ENCODE data around the gene SPO11.

DNA sequence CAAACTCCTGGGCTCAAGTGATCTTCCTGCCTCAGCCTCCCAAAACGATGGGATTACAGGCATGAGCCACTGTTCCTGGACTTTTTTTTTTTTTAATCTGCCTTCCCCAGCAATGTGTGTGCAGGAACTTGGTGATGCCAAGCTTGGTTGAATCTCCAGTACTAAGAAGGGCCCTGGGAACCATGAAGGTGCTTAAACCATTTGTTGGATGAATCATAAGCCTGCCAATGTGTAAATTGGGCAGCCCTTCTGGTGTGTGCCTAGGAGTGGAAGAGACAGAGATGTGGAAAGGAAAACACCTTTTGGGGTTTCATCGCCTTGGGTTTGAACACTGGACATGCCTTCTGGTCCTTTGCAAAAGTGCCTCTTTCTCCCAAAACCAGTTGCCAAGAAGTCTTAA is 7.1 kb upstream of the SPO11 start:
- TF ChIP-seq, protein P1, sequence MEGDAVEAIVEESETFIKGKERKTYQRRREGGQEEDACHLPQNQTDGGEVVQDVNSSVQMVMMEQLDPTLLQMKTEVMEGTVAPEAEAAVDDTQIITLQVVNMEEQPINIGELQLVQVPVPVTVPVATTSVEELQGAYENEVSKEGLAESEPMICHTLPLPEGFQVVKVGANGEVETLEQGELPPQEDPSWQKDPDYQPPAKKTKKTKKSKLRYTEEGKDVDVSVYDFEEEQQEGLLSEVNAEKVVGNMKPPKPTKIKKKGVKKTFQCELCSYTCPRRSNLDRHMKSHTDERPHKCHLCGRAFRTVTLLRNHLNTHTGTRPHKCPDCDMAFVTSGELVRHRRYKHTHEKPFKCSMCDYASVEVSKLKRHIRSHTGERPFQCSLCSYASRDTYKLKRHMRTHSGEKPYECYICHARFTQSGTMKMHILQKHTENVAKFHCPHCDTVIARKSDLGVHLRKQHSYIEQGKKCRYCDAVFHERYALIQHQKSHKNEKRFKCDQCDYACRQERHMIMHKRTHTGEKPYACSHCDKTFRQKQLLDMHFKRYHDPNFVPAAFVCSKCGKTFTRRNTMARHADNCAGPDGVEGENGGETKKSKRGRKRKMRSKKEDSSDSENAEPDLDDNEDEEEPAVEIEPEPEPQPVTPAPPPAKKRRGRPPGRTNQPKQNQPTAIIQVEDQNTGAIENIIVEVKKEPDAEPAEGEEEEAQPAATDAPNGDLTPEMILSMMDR (conservative IDR thresholded peaks at IDR 0.05; ENCODE audit: low read depth, low read length): no peak
- no peak for TF ChIP-seq CEBPB (IDR thresholded peaks at IDR 0.05; ENCODE audit: low read depth, low read length)
- TF ChIP-seq POLR2A (IDR thresholded peaks at IDR 0.05; ENCODE audit: low read depth, low read length): no peak
- TF ChIP-seq, protein P2, sequence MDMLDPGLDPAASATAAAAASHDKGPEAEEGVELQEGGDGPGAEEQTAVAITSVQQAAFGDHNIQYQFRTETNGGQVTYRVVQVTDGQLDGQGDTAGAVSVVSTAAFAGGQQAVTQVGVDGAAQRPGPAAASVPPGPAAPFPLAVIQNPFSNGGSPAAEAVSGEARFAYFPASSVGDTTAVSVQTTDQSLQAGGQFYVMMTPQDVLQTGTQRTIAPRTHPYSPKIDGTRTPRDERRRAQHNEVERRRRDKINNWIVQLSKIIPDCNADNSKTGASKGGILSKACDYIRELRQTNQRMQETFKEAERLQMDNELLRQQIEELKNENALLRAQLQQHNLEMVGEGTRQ (IDR thresholded peaks at IDR 0.05; ENCODE audit: low read depth, low read length): no peak
- TF ChIP-seq RFX5 (IDR thresholded peaks at IDR 0.05; ENCODE audit: low read depth, low read length): no peak

All from IMR-90 (cell line).